GM12878 (cell line): ENCODE data around the gene INSRR. TPM values are rescaled to one million over a fixed set of nuclear protein-coding genes. Genes with fewer than 3 reads are reported as not detected.

Experiments used
- ATAC-seq: fragments of 200-7000 bp; cut with Tn5 transposase; 3 replicates; pipeline ENCODE4 v1.9.1; 2020; ENCODE audit warnings: mild to moderate bottlenecking, moderate library complexity
- BruUV-seq: library from RNA; stranded (reverse); fragments of 400-500 nt; replicated peaks from 2 replicates; lab custom pipeline; 2021; lab: Mats Ljungman, UMichigan
- CTCF ChIA-PET: fragments of 300-600 bp; sonication (Branson Sonifier 250); formaldehyde crosslinking; extraction: SDS; loops from one replicate; lab custom pipeline; 2021; ENCODE audit warnings: inconsistent platforms; lab: Yijun Ruan, JAX
- POLR2A ChIA-PET: fragments of 350-600 bp; formaldehyde crosslinking; extraction: SDS; loops from one replicate; lab custom pipeline; 2021; ENCODE audit warnings: inconsistent platforms; lab: Charles Lee
- RAD21 ChIA-PET: fragments of 300-600 bp; sonication (Branson Sonifier 250); formaldehyde crosslinking; loops from one replicate; lab custom pipeline; 2023; ENCODE audit warnings: antibody characterized with exemption; ENCODE audit not compliant: unreplicated experiment; lab: Charles Lee
- SMC1A ChIA-PET: fragments of 300-600 bp; sonication (Branson Sonifier 250); formaldehyde crosslinking; loops from one replicate; lab custom pipeline; 2023; ENCODE audit not compliant: unreplicated experiment, uncharacterized antibody; lab: Charles Lee
- DNase-seq: peaks from one replicate; pipeline ENCODE4 v3.0.0-alpha.2; 2011; ENCODE audit warnings: low read depth, low spot score
- FAIRE-seq: peaks from 3 replicates; lab custom pipeline; 2011; peaks lifted over from hg19 to GRCh38; lab: Jason Lieb, UNC
- H2AFZ ChIP-seq: 2 replicates; pipeline ENCODE4 v1.6.0; 2011; ENCODE audit warnings: low read depth, low read length, control low read depth; ENCODE audit not compliant: control insufficient read depth
- H3K27ac ChIP-seq: 2 replicates; pipeline ENCODE4 v1.5.1; 2011; ENCODE audit warnings: control low read depth; ENCODE audit not compliant: control insufficient read depth, insufficient read depth
- H3K27me3 ChIP-seq, 2 experiments: replicated peaks in 1 of 2; 2 replicates each; pipeline versions ENCODE4 v1.6.0 to v1.6.1; 2011; ENCODE audit warnings: low read length in 1 of 2; ENCODE audit not compliant: control insufficient read depth in 2 of 2, insufficient read depth in 2 of 2
- H3K36me3 ChIP-seq, 2 experiments: 2 replicates each; pipeline ENCODE4 v1.5.1; 2011; ENCODE audit warnings: low read length in 1 of 2; ENCODE audit not compliant: control insufficient read depth in 2 of 2, insufficient read depth in 2 of 2
- H3K4me1 ChIP-seq: 2 replicates; pipeline ENCODE4 v1.6.1; 2011; ENCODE audit warnings: mild to moderate bottlenecking, low read length, moderate library complexity, mixed read lengths; ENCODE audit not compliant: control insufficient read depth, insufficient read depth
- H3K4me2 ChIP-seq: 2 replicates; pipeline ENCODE4 v1.6.0; 2011; ENCODE audit warnings: control low read depth; ENCODE audit not compliant: control insufficient read depth, insufficient read depth
- H3K4me3 ChIP-seq: fragments of 200-600 bp; sonication (generic); 2 replicates; pipeline ENCODE4 v1.5.1; 2016
- H3K79me2 ChIP-seq: 2 replicates; pipeline ENCODE4 v1.6.0; 2011; ENCODE audit warnings: low read length; ENCODE audit not compliant: control insufficient read depth, insufficient read depth
- H3K9ac ChIP-seq: 2 replicates; pipeline ENCODE4 v1.8.0; 2011; ENCODE audit warnings: low read length, control low read depth, mixed read lengths; ENCODE audit not compliant: control insufficient read depth, insufficient read depth
- H3K9me3 ChIP-seq: replicated peaks from 3 replicates; pipeline ENCODE4 v1.5.1; 2011; ENCODE audit warnings: mild to moderate bottlenecking, low read length; ENCODE audit not compliant: control insufficient read depth, insufficient read depth
- H4K20me1 ChIP-seq: 2 replicates; pipeline ENCODE4 v1.6.0; 2011; ENCODE audit not compliant: control insufficient read depth, insufficient read depth
- ATF3 ChIP-seq: IDR thresholded peaks from 2 replicates; pipeline ENCODE4 v1.6.1; 2011; ENCODE audit warnings: low read depth, mild to moderate bottlenecking, low read length, moderate library complexity, borderline replicate concordance; ENCODE audit errors: extremely low read depth
- E4F1 ChIP-seq: fragments of 450-650 bp; IDR thresholded peaks from 2 replicates; pipeline ENCODE4 v1.6.1; 2018; ENCODE audit warnings: borderline replicate concordance, mild to moderate bottlenecking; ENCODE audit not compliant: partially characterized antibody
- IRF5 ChIP-seq: fragments of 450-650 bp; IDR thresholded peaks from 2 replicates; pipeline ENCODE4 v1.6.1; 2017; ENCODE audit warnings: borderline replicate concordance
- JUND ChIP-seq: IDR thresholded peaks from 2 replicates; pipeline ENCODE4 v1.6.1; 2012; ENCODE audit warnings: low read depth, mild to moderate bottlenecking, low read length, improper control_type of control experiment, moderate library complexity
- NR2F1 ChIP-seq: fragments of 450-650 bp; conservative IDR thresholded peaks from 2 replicates; pipeline ENCODE4 v1.6.1; 2017; ENCODE audit warnings: mild to moderate bottlenecking
- RB1 ChIP-seq: fragments of 450-650 bp; formaldehyde crosslinking; IDR thresholded peaks from 2 replicates; pipeline ENCODE4 v1.6.1; 2017; ENCODE audit warnings: mild to moderate bottlenecking, borderline replicate concordance
- RELA ChIP-seq: fragments of 450-650 bp; IDR thresholded peaks from 2 replicates; pipeline ENCODE4 v1.8.0; 2014; ENCODE audit warnings: borderline replicate concordance; ENCODE audit not compliant: partially characterized antibody
- RUNX3 ChIP-seq: IDR thresholded peaks from 2 replicates; pipeline ENCODE4 v1.6.1; 2012; ENCODE audit warnings: low read length, inconsistent platforms
- SUZ12 ChIP-seq: fragments of 200-600 bp; sonication (generic); IDR thresholded peaks from one replicate; pipeline ENCODE4 v1.6.1; 2018; ENCODE audit warnings: antibody characterized with exemption, mild to moderate bottlenecking; ENCODE audit not compliant: unreplicated experiment
- TAF1 ChIP-seq: IDR thresholded peaks from 2 replicates; pipeline ENCODE4 v1.6.1; 2011; ENCODE audit warnings: mild to moderate bottlenecking, low read depth, low read length, borderline replicate concordance
- TBL1XR1 ChIP-seq: IDR thresholded peaks from 2 replicates; pipeline ENCODE4 v1.6.1; 2012; ENCODE audit warnings: low read depth, low read length, improper control_type of control experiment
- TCF7 ChIP-seq: IDR thresholded peaks from 2 replicates; pipeline ENCODE4 v1.6.1; 2014; ENCODE audit warnings: antibody characterized with exemption, borderline replicate concordance
- USF2 ChIP-seq: IDR thresholded peaks from 2 replicates; pipeline ENCODE4 v1.6.1; 2011; ENCODE audit warnings: low read depth, low read length, improper control_type of control experiment, borderline replicate concordance
- ZBTB4 ChIP-seq: fragments of 450-650 bp; formaldehyde crosslinking; IDR thresholded peaks from 2 replicates; pipeline ENCODE4 v1.4.0; 2022; ENCODE audit warnings: mild to moderate bottlenecking, moderate library complexity
- WGBS: methylation state at CpG from one replicate; pipeline ENCODE4 v1.1.6; 2016; ENCODE audit warnings: low lambda C conversion rate; ENCODE audit not compliant: insufficient replicate concordance, insufficient coverage; ENCODE audit errors: missing lambda C conversion rate; 5-methylcytosine and 5-hydroxymethylcytosine counted together
- in situ Hi-C: fragments of 300-500 bp; cut with MboI; formaldehyde crosslinking; loops from 9 replicates; pipeline ENCODE4 v1.14.3; 2018; ENCODE audit warnings: mixed read lengths
- intact Hi-C: fragments of 100-400 bp; cut with micrococcal nuclease; formaldehyde crosslinking; loops from one replicate; pipeline ENCODE4 v1.14.2; 2022; ENCODE audit not compliant: unreplicated experiment
- polyA plus RNA-seq, 11 experiments: library from polyadenylated mRNA; depleted of rRNA in 4 of 11; unstranded in 6 of 11; stranded (reverse) in 5 of 11; fragments of >200 nt; fragmentation: Nextera tagmentation in 4 of 11; fragmentation: Illumina TruSeq in 1 of 11; extraction: Ambion mirVana in 4 of 11; extraction: Trizol in 1 of 11; gene quantifications; 1 replicate in 1 of 11; 2 replicates in 10 of 11; pipeline versions ENCODE4 v1.2.1 to v1.2.3, GENCODE V29; 2011 to 2016; ENCODE audit warnings: inconsistent platforms in 2 of 11, missing spikeins in 2 of 11, low read depth in 1 of 11
- total RNA-seq, 4 experiments: library from RNA; depleted of rRNA in 3 of 4; stranded (reverse); fragments of >200 nt in 3 of 4; fragmentation: Illumina TruSeq in 1 of 4; extraction: Trizol in 1 of 4; gene quantifications; 2 replicates each; pipeline versions ENCODE4 v1.2.1 to v1.2.3, GENCODE V29; 2013 to 2021

Gene INSRR
- total and polyA plus RNA-seq, 10 of the 15 experiments (the other 5 are each of a cell fraction or from before 2014, with no cell fraction given) = 0.01 TPM; not detected in 9

GRCh38 chr1:156809281-156809680, 49.6 kb downstream of the INSRR start:
- peaks cover 20% of the 10 kb centered on the region for H3K4me1 ChIP-seq
- POLR2A ChIA-PET = interaction anchor here (1.4 kb wide), 1 partner anchor 18 kb away, joined by 4 read pairs; no protein-coding TSS in a partner anchor
- no peak for TF ChIP-seq USF2
- TF ChIP-seq RB1 = no peak
- no peak for TF ChIP-seq IRF5
- no peak for TF ChIP-seq JUND
- no peak for TF ChIP-seq E4F1
- no peak for TF ChIP-seq TBL1XR1
- no peak for TF ChIP-seq NR2F1
- no peak for TF ChIP-seq SUZ12
- TF ChIP-seq TAF1 = no peak
- TF ChIP-seq RELA = no peak
- TF ChIP-seq ATF3 = no peak
- TF ChIP-seq RUNX3 = no peak
- TF ChIP-seq TCF7 = no peak
- TF ChIP-seq ZBTB4 (CRISPR knock-in tag) = no peak

More at GRCh38 chr1:156809281-156809680, 49.6 kb downstream of the INSRR start:
- intact Hi-C loops (no loop called here), in situ Hi-C loops (no loop called here)
- ATAC-seq = no peak
- ChIA-PET RAD21 (interaction anchor here (2.6 kb wide), 1 partner anchor 51 kb away, joined by 10 read pairs; the partner anchor contains the start of gene NTRK1), SMC1A (interaction anchor here (0.6 to 3.0 kb wide), 3 partner anchors 25 to 82 kb away, joined by 3 to 9 read pairs (median 6); no protein-coding TSS in a partner anchor), CTCF (interaction anchor here (1.6 to 8.5 kb wide), 4 partner anchors 13 to 80 kb away, joined by 6 to 60 read pairs (median 18); partner anchors contain the start of gene NTRK1)
- Histone ChIP-seq H3K27ac (no peak overlapping the region), H4K20me1 (no peaks in the 10 kb centered on the region), H3K9ac (no peak overlapping the region), H3K27me3 (no peaks in the 10 kb centered on the region), H3K9me3 (no peaks in the 10 kb centered on the region), H3K36me3 (no peaks in the 10 kb centered on the region; a peak in 2 of 4 replicates), H3K4me3 (no peak overlapping the region), H3K4me2 (no peak overlapping the region), H3K79me2 (no peaks in the 10 kb centered on the region), H2AFZ (no peak overlapping the region)
- no peak for FAIRE-seq
- DNase-seq = no peak
- BruUV-seq = no TSS peak
- 82% methylated on average over 7 of the region's 10 CpGs for WGBS
